MG63 (cell line): ENCODE results near the gene C16orf89. TPM values are rescaled to one million over a fixed set of nuclear protein-coding genes. Genes with fewer than 3 reads are reported as not detected.

Experiments used
- DNase-seq: peaks from one replicate; pipeline ENCODE4 v3.0.0-alpha.2; 2020
- H3K27me3 ChIP-seq: fragments of 250-450 bp; sonication (Bioruptor Pico); 2 replicates; pipeline ENCODE4 v1.5.1; 2020; ENCODE audit warnings: mild to moderate bottlenecking, moderate library complexity
- H3K36me3 ChIP-seq: fragments of 250-450 bp; sonication (Bioruptor Pico); 2 replicates; pipeline ENCODE4 v1.5.1; 2020; ENCODE audit warnings: mild to moderate bottlenecking, moderate library complexity
- H3K4me3 ChIP-seq: fragments of 250-450 bp; sonication (Bioruptor Pico); 2 replicates; pipeline ENCODE4 v1.5.1; 2020; ENCODE audit warnings: mild to moderate bottlenecking, moderate library complexity
- H3K9me3 ChIP-seq: fragments of 250-450 bp; sonication (Bioruptor Pico); 2 replicates; pipeline ENCODE4 v1.5.1; 2020; ENCODE audit warnings: mild to moderate bottlenecking, moderate library complexity
- total RNA-seq: library from RNA; depleted of rRNA; stranded (reverse); fragments of >200 nt; shearing (Covaris generic); gene quantifications from 2 replicates; pipeline ENCODE4 v1.2.3, GENCODE V29; 2014; ENCODE audit warnings: low replicate concordance

The C16orf89 gene
- total RNA-seq, 1 experiment from 2014 or later, result not detected

- DNase-seq, result no peak
- peaks cover 17% of the 10 kb centered on the region for H3K27me3 ChIP-seq
- H3K9me3 ChIP-seq, result no peaks in the 10 kb centered on the region
- peak overlapping the region; percentile 85 for H3K4me3 ChIP-seq
- peaks cover 30% of the 10 kb centered on the region for H3K36me3 ChIP-seq
Measured at GRCh38 chr16:5071341-5071680, 5.6 kb upstream of the C16orf89 start.

DNA sequence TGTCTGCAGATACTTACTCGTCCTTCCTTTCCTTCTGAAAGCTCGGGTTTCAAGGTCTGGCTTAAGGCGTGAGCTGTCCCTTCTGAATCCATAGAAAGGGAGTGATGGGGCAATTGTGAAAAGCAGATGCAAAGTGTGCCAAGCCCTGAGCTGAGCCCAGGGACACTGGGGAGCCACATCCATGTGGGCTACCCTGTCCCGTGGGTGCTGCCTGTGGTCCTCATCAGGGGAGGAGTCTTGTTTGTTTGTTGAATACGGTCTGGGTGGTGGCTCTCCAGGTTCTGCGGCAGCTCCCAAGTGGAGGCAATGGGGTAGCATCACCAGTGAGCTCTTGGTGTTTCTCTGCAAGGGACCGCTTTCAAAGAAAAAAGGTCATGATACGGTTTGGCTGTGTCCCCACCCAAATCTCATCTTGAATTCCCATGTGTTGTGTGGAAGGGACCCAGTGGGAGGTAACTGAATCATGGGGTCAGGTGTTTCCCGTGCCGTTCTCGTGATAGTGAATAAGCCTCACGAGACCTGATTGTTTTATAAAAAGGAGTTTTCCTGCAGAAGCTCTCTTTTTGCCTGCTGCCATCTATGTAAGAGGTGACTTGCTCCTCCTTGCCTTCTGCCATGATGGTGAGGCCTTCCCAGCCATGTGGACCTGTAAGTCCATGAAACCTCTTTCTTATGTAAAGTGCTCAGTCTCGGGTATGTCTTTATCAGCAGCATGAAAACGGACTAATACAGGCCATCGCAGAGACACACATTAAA lies 4.9 kb upstream of the C16orf89 start:
- Histone ChIP-seq H3K4me3 (no peak overlapping the region; the same call in 1 of the 2 replicates), H3K9me3 (no peaks in the 10 kb centered on the region), H3K27me3 (peaks cover 24% of the 10 kb centered on the region), H3K36me3 (peaks cover 23% of the 10 kb centered on the region)
- no peak for DNase-seq

GRCh38 chr16:5069854-5070253 lies 4.1 kb upstream of the C16orf89 start:
- Histone ChIP-seq H3K27me3 (peaks cover 31% of the 10 kb centered on the region), H3K9me3 (no peaks in the 10 kb centered on the region), H3K4me3 (no peak overlapping the region), H3K36me3 (peaks cover 16% of the 10 kb centered on the region)
- DNase-seq, result no peak

DNA sequence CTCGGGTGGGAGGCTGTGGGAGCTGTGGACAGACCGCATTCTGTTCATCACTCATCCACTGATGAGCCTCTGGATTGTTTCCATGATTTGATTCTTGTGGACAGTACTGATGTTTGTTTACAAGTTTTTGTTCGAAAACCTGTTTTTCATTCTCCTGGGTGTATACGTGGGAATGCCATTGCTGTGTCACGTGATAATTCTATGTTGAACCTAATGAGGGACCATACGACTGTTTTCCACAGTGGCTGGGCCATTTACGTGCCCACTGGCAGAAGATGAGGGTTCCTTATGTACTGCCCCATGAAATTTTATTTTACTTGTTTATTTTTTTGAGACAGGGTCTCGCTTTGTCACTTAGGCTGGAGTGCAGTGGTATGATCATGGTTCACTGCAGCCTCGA lies 3.3 kb upstream of the C16orf89 start:
- no peak for DNase-seq
- H3K4me3 ChIP-seq, result no peak overlapping the region
- no peaks in the 10 kb centered on the region for H3K9me3 ChIP-seq
- H3K36me3 ChIP-seq, result peaks cover 10% of the 10 kb centered on the region
- H3K27me3 ChIP-seq, result peaks cover 38% of the 10 kb centered on the region

GRCh38 chr16:5066511-5066910 lies 755 bp upstream of the C16orf89 start:
- no peaks in the 10 kb centered on the region for H3K9me3 ChIP-seq
- no peak for DNase-seq
- H3K27me3 ChIP-seq, result peaks cover 58% of the 10 kb centered on the region
- H3K36me3 ChIP-seq, result no peaks in the 10 kb centered on the region
- H3K4me3 ChIP-seq, result no peak overlapping the region

- H3K9me3 ChIP-seq, result no peaks in the 10 kb centered on the region
- H3K27me3 ChIP-seq, result peaks cover 59% of the 10 kb centered on the region
- H3K36me3 ChIP-seq, result no peaks in the 10 kb centered on the region
- DNase-seq, result no peak
- no peak overlapping the region for H3K4me3 ChIP-seq
Measured at GRCh38 chr16:5065326-5065725, 430 bp downstream of the C16orf89 start.

GRCh38 chr16:5064915-5065314 lies 841 bp downstream of the C16orf89 start:
- Histone ChIP-seq H3K9me3 (no peaks in the 10 kb centered on the region), H3K4me3 (no peak overlapping the region), H3K36me3 (no peaks in the 10 kb centered on the region), H3K27me3 (peaks cover 59% of the 10 kb centered on the region)
- DNase-seq, result no peak

DNA sequence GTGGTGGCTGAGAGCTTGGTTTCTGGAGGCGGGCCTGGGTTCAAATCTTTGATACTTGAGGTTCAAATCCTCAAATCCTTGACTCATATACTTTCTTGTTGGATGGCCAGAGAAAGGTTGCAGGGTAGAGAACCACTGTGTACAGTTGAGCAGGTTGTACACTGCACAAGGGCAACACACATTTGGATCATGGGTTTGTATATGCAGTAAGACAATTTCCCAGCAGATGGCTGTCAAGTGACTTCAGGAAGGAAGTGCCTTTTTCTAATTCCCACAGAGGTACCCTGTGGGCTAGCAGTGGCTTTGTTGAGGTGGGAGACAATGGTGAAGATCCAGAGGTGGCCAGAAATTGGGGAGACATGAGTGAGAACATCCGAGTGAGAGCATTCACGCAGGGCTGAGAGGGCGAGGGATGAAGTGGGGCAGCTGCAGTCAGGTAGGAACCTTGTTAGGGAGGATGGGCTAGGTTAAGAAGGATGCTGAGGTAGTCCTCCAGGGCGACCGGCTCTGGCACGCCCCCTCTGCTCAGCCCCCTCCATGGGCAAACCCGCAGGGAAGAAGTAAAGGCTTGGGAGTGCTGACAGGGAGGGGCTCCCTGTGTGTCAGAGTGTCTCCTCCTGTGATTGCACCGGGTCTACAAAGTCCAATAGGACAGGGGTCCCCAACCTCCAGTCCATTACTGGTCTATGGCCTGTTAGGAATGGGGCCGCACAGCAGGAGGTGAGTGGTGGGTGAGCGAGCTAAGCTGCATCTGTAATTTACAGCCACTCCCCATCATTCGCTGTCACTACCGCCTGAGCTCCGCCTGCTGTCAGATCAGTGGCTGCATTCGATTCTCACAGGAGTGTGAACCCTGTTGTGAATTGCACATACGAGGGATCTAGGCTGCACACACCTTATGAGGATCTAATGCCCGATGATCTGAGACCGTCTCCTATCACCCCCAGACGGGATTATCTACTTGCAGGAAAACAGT lies 2.7 kb downstream of the C16orf89 start:
- no peaks in the 10 kb centered on the region for H3K36me3 ChIP-seq
- no peak overlapping the region for H3K4me3 ChIP-seq
- H3K9me3 ChIP-seq, result no peaks in the 10 kb centered on the region
- H3K27me3 ChIP-seq, result peaks cover 59% of the 10 kb centered on the region
- DNase-seq, result no peak

- no peak overlapping the region for H3K4me3 ChIP-seq
- no peak for DNase-seq
- no peaks in the 10 kb centered on the region for H3K9me3 ChIP-seq
- no peaks in the 10 kb centered on the region for H3K36me3 ChIP-seq
- H3K27me3 ChIP-seq, result peaks cover 50% of the 10 kb centered on the region
Measured at GRCh38 chr16:5062051-5062450, 3.7 kb downstream of the C16orf89 start.

DNA sequence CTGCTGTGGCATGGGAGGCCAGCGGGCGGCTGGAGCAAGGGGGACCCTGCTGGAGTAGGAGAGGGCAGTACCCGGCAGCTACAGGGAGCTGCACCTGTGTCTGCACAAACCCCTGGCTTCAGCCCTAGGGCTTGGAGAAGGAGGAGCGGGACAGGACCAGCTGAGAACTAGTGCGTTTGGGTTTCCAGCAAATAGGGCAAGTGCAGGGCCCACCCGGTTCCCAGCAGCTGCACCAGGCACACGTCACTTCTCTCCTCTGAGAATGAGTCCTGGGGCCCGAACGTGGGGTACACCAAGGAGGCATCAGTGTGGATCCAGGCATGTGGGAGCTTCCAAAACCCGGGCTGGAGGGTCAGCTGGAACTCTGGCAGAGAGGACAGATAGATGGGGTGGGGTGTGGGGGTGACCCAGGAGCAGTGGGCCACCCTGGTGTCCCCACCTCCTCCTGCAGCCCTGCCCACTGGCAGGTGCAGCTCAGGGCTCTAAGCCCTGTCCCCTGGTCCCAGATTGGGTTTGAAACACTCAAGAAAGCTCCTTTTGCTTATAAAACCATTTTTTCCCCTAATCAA lies 5.6 kb downstream of the C16orf89 start:
- no peak for DNase-seq
- H3K27me3 ChIP-seq, result peaks cover 31% of the 10 kb centered on the region
- H3K4me3 ChIP-seq, result no peak overlapping the region
- H3K36me3 ChIP-seq, result no peaks in the 10 kb centered on the region
- H3K9me3 ChIP-seq, result no peaks in the 10 kb centered on the region

DNA sequence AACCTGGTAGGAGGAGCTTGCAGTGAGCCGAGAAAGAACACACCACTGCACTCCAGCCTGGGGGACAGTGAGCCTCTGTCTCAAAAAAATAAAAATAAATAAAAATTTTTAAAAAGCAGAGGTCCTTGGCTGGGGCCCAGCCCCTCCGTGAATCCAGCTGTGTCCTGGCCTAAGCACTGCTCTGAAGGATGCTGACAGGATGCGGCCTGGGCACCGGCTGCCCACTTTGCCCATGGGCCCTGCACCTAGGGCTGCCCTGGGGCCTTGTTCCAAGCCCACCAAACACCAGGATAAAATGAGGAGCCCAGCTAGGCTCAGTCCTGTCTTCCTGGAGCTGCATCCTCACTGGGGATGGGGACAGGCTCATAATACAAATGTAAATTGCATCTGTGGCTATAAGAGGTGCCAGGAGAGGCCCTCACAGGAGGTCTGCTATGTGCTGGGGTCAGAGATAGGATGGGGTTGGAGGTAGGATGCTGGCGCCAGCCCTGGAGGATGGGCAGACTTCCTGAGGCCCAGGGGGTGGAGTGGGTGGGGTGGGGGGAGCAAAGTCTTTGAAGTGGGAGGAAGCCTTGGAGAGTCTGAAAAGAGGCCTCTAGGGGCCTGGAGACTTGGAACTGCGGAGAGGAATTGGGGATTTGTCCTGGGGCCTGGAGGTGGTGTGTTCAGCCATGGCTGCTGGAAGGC lies 6.2 kb downstream of the C16orf89 start:
- DNase-seq, result no peak
- H3K4me3 ChIP-seq, result no peak overlapping the region
- H3K9me3 ChIP-seq, result no peaks in the 10 kb centered on the region
- H3K36me3 ChIP-seq, result no peaks in the 10 kb centered on the region
- H3K27me3 ChIP-seq, result peaks cover 25% of the 10 kb centered on the region

DNA sequence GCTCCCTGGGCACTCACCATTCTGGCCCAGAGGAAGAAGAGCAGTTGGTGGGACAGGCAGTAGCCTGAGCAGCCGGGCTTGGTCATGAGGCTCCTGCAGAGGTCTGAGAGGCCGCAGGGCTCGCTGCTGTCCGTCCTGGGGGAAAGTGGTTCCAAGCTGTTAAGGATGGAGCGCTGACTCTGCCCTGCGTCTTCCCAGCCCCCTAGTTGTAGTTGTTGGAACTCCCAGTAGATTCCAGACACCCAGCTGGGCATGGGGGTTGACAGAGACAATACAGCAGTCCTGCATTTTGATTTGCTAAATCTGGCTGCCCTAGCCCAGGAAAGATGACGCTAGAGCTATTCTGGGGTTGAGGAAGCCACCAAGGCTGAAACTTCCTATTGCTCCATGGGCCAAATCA lies 7.3 kb downstream of the C16orf89 start:
- H3K9me3 ChIP-seq, result no peaks in the 10 kb centered on the region
- H3K27me3 ChIP-seq, result peaks cover 17% of the 10 kb centered on the region
- H3K4me3 ChIP-seq, result no peak overlapping the region
- no peaks in the 10 kb centered on the region for H3K36me3 ChIP-seq
- peak; percentile 31 for DNase-seq

- Histone ChIP-seq H3K36me3 (no peaks in the 10 kb centered on the region), H3K9me3 (no peaks in the 10 kb centered on the region), H3K27me3 (peaks cover 5% of the 10 kb centered on the region; the same call in 1 of the 2 replicates), H3K4me3 (no peak overlapping the region)
- peak; percentile 40 for DNase-seq
Measured at GRCh38 chr16:5056352-5056751, 9.4 kb downstream of the C16orf89 start.

DNA sequence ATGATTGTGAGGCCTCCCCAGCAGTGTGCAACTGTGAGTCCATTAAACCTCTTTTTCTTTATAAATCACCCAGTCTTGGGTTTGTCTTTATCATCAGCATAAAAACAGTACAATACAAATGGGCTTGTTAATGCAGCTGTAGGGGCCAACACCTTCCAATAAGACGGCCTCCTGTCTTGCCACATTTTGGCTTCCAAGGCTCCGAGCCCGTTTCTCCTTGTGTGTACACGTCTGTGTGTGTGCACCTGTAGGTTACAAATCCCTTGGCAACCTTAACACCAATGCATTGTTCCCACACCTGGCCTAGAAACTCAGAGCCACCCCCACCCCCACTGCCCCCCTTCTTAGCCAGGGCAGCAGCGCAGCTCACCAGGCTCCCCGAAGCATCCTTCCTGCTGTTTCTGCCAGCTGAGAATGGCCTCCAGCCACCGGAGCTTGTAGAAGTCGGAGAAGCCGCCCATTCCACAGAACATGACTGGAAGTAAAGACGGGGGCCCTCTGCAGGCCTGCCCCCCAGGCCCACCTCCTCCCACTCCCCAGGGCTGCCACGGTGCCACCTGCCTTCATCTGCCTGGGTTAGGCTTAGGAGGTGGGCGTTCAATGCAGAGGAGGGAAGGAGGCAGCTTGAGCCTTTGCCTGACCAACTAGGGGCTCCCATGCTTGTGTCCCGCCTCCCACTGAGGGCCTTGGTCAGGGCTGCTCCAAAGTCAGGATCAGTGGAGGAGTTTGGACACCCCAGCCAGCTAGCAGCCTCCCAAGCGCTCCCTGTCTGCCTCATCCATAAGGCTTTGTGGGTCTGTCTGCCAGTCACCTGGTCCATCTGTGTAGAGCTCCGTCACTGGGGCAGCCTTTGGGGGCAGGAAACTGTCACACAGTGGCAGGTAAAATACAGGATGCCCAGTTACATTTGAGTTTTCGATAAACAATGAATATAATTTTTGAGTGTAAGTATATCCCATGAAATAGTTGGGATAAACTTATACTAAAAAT lies 10.6 kb downstream of the C16orf89 start:
- Histone ChIP-seq H3K9me3 (no peaks in the 10 kb centered on the region; the same call in 1 of the 2 replicates), H3K27me3 (peaks cover 11% of the 10 kb centered on the region), H3K4me3 (no peak overlapping the region), H3K36me3 (no peaks in the 10 kb centered on the region)
- DNase-seq, result no peak

GRCh38 chr16:5046914-5047313 lies 18.8 kb downstream of the C16orf89 start:
- Histone ChIP-seq H3K4me3 (no peak overlapping the region), H3K36me3 (no peaks in the 10 kb centered on the region), H3K9me3 (no peaks in the 10 kb centered on the region; the same call in 1 of the 2 replicates), H3K27me3 (peaks cover 10% of the 10 kb centered on the region)
- no peak for DNase-seq
